NCI-H1436 treated with DMSO at 0.1 percent for 48 hours (cell line): ENCODE results near the gene NGF.

Source experiments
- DNase-seq: peaks from one replicate; lab custom pipeline; 2025; lab: John Stamatoyannopoulos, UW

The NGF gene

DNA sequence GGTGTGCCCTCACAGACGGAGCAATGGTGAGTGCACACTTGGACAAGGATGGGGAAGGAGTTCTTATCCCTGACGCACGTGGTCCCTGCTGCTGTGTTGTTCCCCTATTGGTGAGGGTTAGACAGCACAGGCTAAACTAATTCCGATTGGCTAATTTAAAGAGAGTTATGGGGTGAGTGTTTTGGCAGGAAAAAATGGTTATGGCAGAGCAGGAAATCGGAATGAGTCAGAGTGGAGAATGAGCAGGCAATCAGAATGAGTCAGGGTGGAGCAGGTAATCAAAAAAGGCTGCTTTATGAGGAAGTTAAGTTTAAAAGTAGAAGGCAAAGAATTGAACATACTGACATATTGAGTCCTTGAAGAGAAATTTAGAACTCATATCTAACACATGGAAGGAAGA, 100.5 kb downstream of the NGF start:
- DNase-seq = no peak

- DNase-seq = no peak
Observed at GRCh38 chr1:115237023-115237422, 101.0 kb downstream of the NGF start.
